IPS DF 6.9 (cell line): ENCODE data around the gene KAT14.
"Not testable (repeated sequence)": the region's sequence is repeated elsewhere in the genome, so short reads cannot be mapped to it uniquely, and the experiment has no call there.

Experiments used
- DNase-seq: peaks from one replicate; pipeline ENCODE4 v3.0.0-alpha.2; 2013; ENCODE audit warnings: low read depth, low spot score
- H3K27ac ChIP-seq: one replicate; pipeline ENCODE4 v1.5.1; 2013; ENCODE audit warnings: low read length, control low read depth
- H3K27me3 ChIP-seq: 2 replicates; pipeline ENCODE4 v1.6.1; 2013; ENCODE audit warnings: mild to moderate bottlenecking, low read length; ENCODE audit not compliant: control insufficient read depth, insufficient read depth
- H3K36me3 ChIP-seq: 2 replicates; pipeline ENCODE4 v1.6.1; 2013; ENCODE audit warnings: low read length; ENCODE audit not compliant: control insufficient read depth, insufficient read depth
- H3K4me1 ChIP-seq: 2 replicates; pipeline ENCODE4 v1.6.1; 2013; ENCODE audit warnings: low read length; ENCODE audit not compliant: control insufficient read depth, insufficient read depth
- H3K4me3 ChIP-seq: 2 replicates; pipeline ENCODE4 v1.5.1; 2013; ENCODE audit warnings: mild to moderate bottlenecking, low read length
- H3K9me3 ChIP-seq: 2 replicates; pipeline ENCODE4 v1.6.1; 2013; ENCODE audit warnings: low read length, inconsistent platforms; ENCODE audit not compliant: control insufficient read depth, insufficient read depth
- WGBS: extraction: QIAGEN DNeasy Blood & Tissue Kit; methylation state at CpG from one replicate; pipeline ENCODE4 v1.1.7; 2013; ENCODE audit warnings: mixed read lengths, missing lambda C conversion rate; ENCODE audit not compliant: insufficient read length, insufficient coverage; 5-methylcytosine and 5-hydroxymethylcytosine counted together

Gene KAT14

DNA sequence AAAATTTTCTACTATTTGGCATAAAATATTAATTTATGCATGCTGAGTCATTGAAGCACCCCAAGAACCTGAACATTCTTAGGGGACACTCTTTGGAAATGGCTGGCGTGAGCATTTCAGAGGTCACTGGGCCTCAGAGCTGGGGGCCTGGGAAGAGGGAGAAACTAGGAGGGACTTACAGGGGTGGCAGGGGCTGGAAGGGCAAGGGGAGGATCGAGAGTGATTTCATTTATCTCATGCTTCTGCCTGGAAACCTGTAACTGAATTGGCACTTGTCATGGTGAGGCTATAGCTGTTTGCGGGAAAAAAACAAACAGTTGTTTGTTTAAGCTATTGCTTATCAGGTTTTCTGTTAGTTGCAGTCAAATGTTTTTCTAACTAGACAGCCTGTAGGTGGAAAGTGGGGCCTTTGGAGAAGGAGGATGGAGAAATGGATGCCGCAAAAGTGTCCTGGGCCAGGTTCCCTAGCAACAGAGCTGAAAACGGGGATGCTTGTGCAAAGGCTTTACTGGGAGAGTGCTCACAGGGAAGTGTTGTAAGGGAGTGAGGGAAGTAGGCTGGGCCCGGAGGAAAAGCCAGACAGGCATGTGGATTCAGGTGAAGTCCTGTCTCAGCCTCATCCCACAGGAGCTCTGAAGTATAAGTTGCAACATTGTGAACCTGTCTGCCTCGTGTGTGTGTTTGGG, 36.4 kb upstream of the KAT14 start:
- H3K27ac ChIP-seq: no peak overlapping the region
- H3K9me3 ChIP-seq: no peaks in the 10 kb centered on the region
- H3K27me3 ChIP-seq: no peaks in the 10 kb centered on the region
- no peak overlapping the region for H3K4me3 ChIP-seq
- WGBS: no CpG with 5 or more reads among the region's 7 CpGs
- no peak for DNase-seq
- no peaks in the 10 kb centered on the region for H3K36me3 ChIP-seq
- H3K4me1 ChIP-seq: no peaks in the 10 kb centered on the region

DNA sequence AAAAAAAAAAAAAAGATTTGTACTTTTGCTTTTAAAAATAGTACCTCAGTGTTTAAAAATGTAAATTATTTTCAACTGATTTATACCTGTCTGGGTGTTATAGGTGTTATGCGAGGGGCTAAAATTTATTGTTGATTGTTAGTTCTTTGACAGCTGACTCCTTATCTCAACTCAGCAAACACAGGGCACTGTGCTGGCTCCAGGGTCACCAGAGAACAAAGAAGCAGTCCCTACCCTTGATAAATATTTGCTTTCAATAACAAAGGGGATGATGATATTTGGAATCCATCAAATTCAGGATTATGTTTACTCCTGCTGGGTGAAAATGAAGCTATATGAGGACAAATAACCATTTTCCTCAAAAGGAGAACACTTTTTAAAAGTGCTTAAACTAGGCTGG, 34.2 kb upstream of the KAT14 start:
- no peaks in the 10 kb centered on the region for H3K27me3 ChIP-seq
- no CpG with 5 or more reads among the region's 1 CpG for WGBS
- no peaks in the 10 kb centered on the region for H3K9me3 ChIP-seq
- no peak overlapping the region for H3K4me3 ChIP-seq
- no peak overlapping the region for H3K27ac ChIP-seq
- H3K4me1 ChIP-seq: no peaks in the 10 kb centered on the region
- no peak for DNase-seq
- H3K36me3 ChIP-seq: no peaks in the 10 kb centered on the region

DNA sequence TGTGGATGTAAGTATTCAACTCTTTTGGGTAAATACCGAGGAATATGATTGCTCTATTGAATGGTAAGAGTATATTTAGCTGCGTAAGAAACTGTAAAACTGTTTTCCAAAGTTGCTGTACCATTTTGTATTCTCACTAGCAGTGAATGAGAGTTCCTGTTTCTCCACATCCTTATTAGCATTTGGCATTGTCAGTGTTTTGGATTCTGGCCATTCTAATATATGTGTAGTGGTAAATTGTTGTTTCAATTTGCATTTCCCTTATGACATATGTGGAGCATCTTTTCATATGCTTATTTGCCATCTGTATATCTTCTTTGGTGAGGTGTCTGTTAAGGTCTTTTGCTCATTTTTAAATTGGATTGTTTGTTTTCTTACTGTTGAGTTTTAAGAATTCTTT, 29.3 kb upstream of the KAT14 start:
- Histone ChIP-seq H3K4me3 (no peak overlapping the region), H3K27me3 (no peaks in the 10 kb centered on the region), H3K27ac (no peak overlapping the region), H3K9me3 (no peaks in the 10 kb centered on the region), H3K4me1 (no peaks in the 10 kb centered on the region), H3K36me3 (no peaks in the 10 kb centered on the region)
- no peak for DNase-seq
- no CpG with 5 or more reads among the region's 2 CpGs for WGBS

DNA sequence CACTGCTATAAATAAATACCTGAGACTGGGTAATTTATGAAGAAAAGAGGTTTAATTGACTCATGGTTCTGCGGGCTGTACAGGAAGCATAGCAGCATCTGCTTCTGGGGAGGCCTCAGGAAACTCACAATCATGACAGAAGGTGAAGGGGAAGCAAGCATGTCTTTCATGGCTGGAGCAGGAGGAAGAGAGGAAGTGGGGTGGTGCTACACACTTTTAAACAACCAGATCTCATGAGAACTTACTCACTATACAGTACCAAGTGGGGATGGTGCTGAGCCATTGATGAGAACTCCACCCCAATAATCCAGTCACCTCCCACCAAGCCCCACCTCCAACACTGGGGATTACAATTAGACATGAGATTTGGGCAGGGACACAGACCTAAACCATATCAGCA, 9.1 kb upstream of the KAT14 start:
- WGBS: no CpG with 5 or more reads among the region's 1 CpG
- not testable (repeated sequence) for DNase-seq, H3K36me3 ChIP-seq, H3K4me1 ChIP-seq, H3K4me3 ChIP-seq, H3K27me3 ChIP-seq, H3K27ac ChIP-seq, H3K9me3 ChIP-seq

DNA sequence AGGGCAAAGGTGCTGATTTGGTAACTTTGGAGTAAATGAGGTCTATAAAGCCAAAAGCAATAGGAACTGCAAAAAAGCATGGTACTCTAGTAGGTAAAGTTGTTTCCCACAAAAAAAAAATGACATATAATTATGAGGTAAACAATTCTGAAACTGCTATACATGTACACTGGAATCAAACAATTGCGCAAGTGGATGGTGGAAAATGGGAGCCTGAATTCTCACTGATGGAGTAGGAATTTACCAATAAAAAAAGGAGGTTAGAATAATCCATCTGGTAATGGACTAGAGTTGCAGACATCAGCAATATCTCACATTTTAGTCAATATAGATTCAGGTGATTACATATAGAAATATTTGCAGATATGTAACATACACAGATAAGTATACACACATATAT, 5.0 kb upstream of the KAT14 start:
- Histone ChIP-seq H3K27ac (no peak overlapping the region), H3K9me3 (no peaks in the 10 kb centered on the region), H3K36me3 (no peaks in the 10 kb centered on the region), H3K4me3 (no peak overlapping the region), H3K27me3 (no peaks in the 10 kb centered on the region), H3K4me1 (no peaks in the 10 kb centered on the region)
- DNase-seq: no peak
- no CpG with 5 or more reads among the region's 1 CpG for WGBS

GRCh38 chr20:18133962-18134361, 3.7 kb upstream of the KAT14 start:
- WGBS: no CpG with 5 or more reads among the region's 2 CpGs
- Histone ChIP-seq H3K4me1 (no peaks in the 10 kb centered on the region), H3K4me3 (no peak overlapping the region), H3K36me3 (no peaks in the 10 kb centered on the region), H3K27me3 (no peaks in the 10 kb centered on the region), H3K9me3 (no peaks in the 10 kb centered on the region), H3K27ac (no peak overlapping the region)
- no peak for DNase-seq

DNA sequence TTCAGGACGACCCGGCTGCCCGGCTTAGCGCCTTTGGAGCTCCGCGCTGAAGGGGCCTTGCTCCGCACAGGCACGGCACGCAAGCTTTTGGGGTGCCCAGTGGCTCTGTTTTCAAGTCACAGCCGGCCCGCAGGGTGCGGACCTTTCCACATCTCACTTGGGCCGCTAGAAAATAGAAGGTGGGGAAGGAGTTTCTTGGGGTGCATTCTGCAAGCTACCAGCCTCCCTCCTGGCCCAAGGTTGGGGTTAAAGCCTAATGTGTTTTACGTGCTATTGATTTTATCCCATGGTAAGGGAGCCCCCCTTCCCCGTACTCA, 561 bp downstream of the KAT14 start:
- Histone ChIP-seq H3K27me3 (no peaks in the 10 kb centered on the region), H3K36me3 (peaks cover 4% of the 10 kb centered on the region; the same call in 1 of the 2 replicates), H3K4me1 (no peaks in the 10 kb centered on the region), H3K4me3 (peak overlapping the region; percentile 87), H3K9me3 (no peaks in the 10 kb centered on the region), H3K27ac (no peak overlapping the region)
- no CpG with 5 or more reads among the region's 15 CpGs for WGBS
- no peak for DNase-seq

DNA sequence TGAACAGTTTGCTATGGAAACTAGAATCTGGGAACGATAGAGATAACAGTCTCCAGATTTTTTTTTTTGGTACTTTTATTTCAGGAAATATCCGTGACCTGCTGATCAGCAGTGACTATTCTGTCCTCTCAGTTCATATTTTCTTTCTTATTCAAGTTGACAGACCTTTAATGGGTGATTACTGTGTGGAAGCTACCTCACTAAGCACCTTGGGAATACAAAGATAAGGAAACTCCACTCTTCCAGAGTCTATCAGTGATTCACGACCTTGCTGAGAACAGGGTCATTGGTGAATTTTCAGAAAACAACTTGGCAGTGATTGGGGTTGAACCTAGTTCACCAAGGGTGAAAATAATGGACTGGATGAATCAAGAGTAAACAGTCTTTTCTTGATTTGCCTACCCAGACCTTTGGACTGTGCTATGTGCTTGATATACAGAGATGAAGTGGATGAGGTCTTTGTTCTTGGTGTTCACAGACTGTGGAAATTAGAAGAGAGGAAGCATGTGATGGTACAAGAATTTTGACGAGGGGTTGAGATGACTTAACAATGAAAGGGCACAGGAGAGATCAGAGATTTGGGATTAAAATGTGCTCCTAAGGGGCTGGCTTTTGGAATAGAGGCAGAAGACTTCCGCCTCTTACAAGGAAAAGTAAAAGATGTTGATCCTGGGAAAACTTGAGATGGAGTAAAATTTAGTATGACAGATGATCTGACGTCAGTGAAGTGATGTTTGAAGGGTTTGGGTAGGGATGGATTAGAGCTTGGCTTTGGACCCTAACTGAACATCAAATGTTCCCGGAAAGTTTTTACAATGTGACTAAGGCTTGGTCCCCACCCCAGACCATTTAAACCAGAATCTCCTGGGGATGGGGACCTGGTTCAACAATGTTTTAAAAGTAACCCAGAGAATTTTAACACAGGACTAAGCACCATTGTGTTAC, 1.2 kb downstream of the KAT14 start:
- WGBS: 100% methylated on average over 1 of the region's 7 CpGs

DNA sequence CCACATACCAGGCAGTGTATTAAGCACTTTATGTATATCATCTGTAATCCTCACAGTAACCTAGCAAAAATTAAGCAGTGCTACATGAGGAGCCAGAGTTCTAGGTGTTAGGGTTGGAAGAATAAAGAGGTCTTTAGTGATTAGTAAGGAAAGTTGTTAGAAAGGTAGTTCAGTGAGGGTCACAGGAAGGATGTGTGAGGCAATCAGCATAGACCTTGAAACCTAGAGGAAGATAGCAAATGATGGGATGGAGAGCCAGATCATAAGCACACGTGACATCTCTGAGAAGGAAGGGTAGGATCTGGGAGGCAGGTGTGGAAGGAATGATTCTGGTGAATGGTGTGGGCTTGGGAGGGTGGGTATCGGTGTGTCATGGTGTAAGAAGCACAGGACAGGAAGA, 2.2 kb downstream of the KAT14 start:
- no peak overlapping the region for H3K4me3 ChIP-seq
- H3K36me3 ChIP-seq: peaks cover 4% of the 10 kb centered on the region; the same call in 1 of the 2 replicates
- H3K9me3 ChIP-seq: no peaks in the 10 kb centered on the region
- H3K4me1 ChIP-seq: no peaks in the 10 kb centered on the region
- H3K27ac ChIP-seq: no peak overlapping the region
- H3K27me3 ChIP-seq: no peaks in the 10 kb centered on the region
- DNase-seq: no peak
- WGBS: no CpG with 5 or more reads among the region's 2 CpGs

More for the DNA sequence above, 1.2 kb downstream of the KAT14 start:
- H3K4me1 ChIP-seq: no peaks in the 10 kb centered on the region
- no peaks in the 10 kb centered on the region for H3K9me3 ChIP-seq
- DNase-seq: no peak
- no peaks in the 10 kb centered on the region for H3K27me3 ChIP-seq
- peaks cover 4% of the 10 kb centered on the region; the same call in 1 of the 2 replicates for H3K36me3 ChIP-seq
- H3K27ac ChIP-seq: no peak overlapping the region
- H3K4me3 ChIP-seq: peak overlapping the region; percentile 87; the same call in 1 of the 2 replicates

GRCh38 chr20:18144541-18145099, 7.0 kb downstream of the KAT14 start:
- no peaks in the 10 kb centered on the region for H3K9me3 ChIP-seq
- H3K4me3 ChIP-seq: no peak overlapping the region
- no peaks in the 10 kb centered on the region for H3K4me1 ChIP-seq
- H3K27ac ChIP-seq: no peak overlapping the region
- H3K27me3 ChIP-seq: no peaks in the 10 kb centered on the region
- no peak for DNase-seq
- WGBS: no CpG with 5 or more reads among the region's 1 CpG
- peaks cover 4% of the 10 kb centered on the region; the same call in 1 of the 2 replicates for H3K36me3 ChIP-seq
